SK-N-SH (cell line): ENCODE measurements around the gene RNF126. TPM values are rescaled to one million over a fixed set of nuclear protein-coding genes. Genes with fewer than 3 reads are reported as not detected.

Experiments used
- CTCF ChIA-PET: fragments of 300-600, 350-600 bp; formaldehyde crosslinking; extraction: SDS; loops from one replicate; lab custom pipeline; 2021; lab: Yijun Ruan, JAX
- POLR2A ChIA-PET: fragments of 350-600 bp; sonication (Branson Sonifier 250); formaldehyde crosslinking; extraction: SDS; loops from one replicate; lab custom pipeline; 2020; ENCODE audit warnings: antibody characterized with exemption, inconsistent platforms; lab: Yijun Ruan, JAX
- DNase-seq: peaks from one replicate; pipeline ENCODE4 v3.0.0; 2012
- H2AFZ ChIP-seq: fragments of 200-600 bp; sonication (generic); 2 replicates; pipeline ENCODE4 v1.8.1; 2016; ENCODE audit warnings: antibody characterized with exemption, mild to moderate bottlenecking, low read depth
- H3F3A ChIP-seq: fragments of 200-600 bp; sonication (generic); replicated peaks from 2 replicates; pipeline ENCODE3; 2016; ENCODE audit warnings: antibody characterized with exemption, mild to moderate bottlenecking; ENCODE audit not compliant: insufficient read depth
- H3K27ac ChIP-seq, 2 experiments: fragments of 200-500 bp in 1 of 2; fragments of 200-600 bp in 1 of 2; sonication (Bioruptor generic) in 1 of 2; sonication (generic), shearing (Covaris generic) in 1 of 2; 2 replicates each; pipeline versions ENCODE4 v1.5.1 to v1.6.1; 2014 to 2016; ENCODE audit warnings: low read depth in 2 of 2, inconsistent platforms in 1 of 2, low read length in 1 of 2, mild to moderate bottlenecking in 1 of 2, mixed read lengths in 1 of 2
- H3K27me3 ChIP-seq: fragments of 200-600 bp; sonication (generic), shearing (Covaris generic); 2 replicates; pipeline ENCODE4 v1.6.1; 2016; ENCODE audit warnings: mixed run types; ENCODE audit not compliant: insufficient read depth
- H3K36me3 ChIP-seq, 2 experiments: fragments of 200-500 bp in 1 of 2; fragments of 200-600 bp in 1 of 2; sonication (Bioruptor generic) in 1 of 2; sonication (generic) in 1 of 2; replicated peaks in 1 of 2; 2 replicates each; pipeline versions ENCODE3 to v1.5.1; 2014 to 2016; ENCODE audit warnings: low read length in 1 of 2, mild to moderate bottlenecking in 1 of 2; ENCODE audit not compliant: insufficient read depth in 2 of 2, control insufficient read depth in 1 of 2
- H3K4me1 ChIP-seq, 2 experiments: fragments of 200-500 bp in 1 of 2; fragments of 200-600 bp in 1 of 2; sonication (Bioruptor generic) in 1 of 2; sonication (generic), shearing (Covaris generic) in 1 of 2; 2 replicates each; pipeline versions ENCODE4 v1.5.1 to v1.6.1; 2014 to 2016; ENCODE audit warnings: low read depth in 1 of 2, low read length in 1 of 2, mixed run types in 1 of 2; ENCODE audit not compliant: insufficient read depth in 2 of 2, control insufficient read depth in 1 of 2
- H3K4me2 ChIP-seq: fragments of 200-600 bp; sonication (generic), shearing (Covaris generic); 2 replicates; pipeline ENCODE4 v1.6.1; 2017; ENCODE audit warnings: mixed run types
- H3K4me3 ChIP-seq, 2 experiments: fragments of 200-500 bp in 1 of 2; fragments of 200-600 bp in 1 of 2; sonication (Bioruptor generic) in 1 of 2; sonication (generic), shearing (Covaris generic) in 1 of 2; 2 replicates each; pipeline versions ENCODE4 v1.5.1 to v1.8.1; 2014 to 2016; ENCODE audit warnings: low read depth in 2 of 2, inconsistent platforms in 1 of 2, low read length in 1 of 2, mild to moderate bottlenecking in 1 of 2, mixed read lengths in 1 of 2, moderate library complexity in 1 of 2
- H3K79me2 ChIP-seq: fragments of 200-600 bp; sonication (generic); 2 replicates; pipeline ENCODE4 v1.8.1; 2017; ENCODE audit warnings: mild to moderate bottlenecking; ENCODE audit not compliant: insufficient read depth
- H3K9ac ChIP-seq: fragments of 200-600 bp; sonication (generic); 2 replicates; pipeline ENCODE4 v1.6.1; 2017; ENCODE audit warnings: mixed run types
- H3K9me2 ChIP-seq: fragments of 200-600 bp; sonication (generic); 2 replicates; pipeline ENCODE4 v1.6.1; 2017; ENCODE audit warnings: mixed run types
- H3K9me3 ChIP-seq: fragments of 200-600 bp; sonication (generic); 2 replicates; pipeline ENCODE4 v1.6.1; 2017; ENCODE audit warnings: mixed run types, mild to moderate bottlenecking, moderate library complexity
- H4K20me1 ChIP-seq: fragments of 200-600 bp; sonication (generic); 2 replicates; pipeline ENCODE4 v1.6.1; 2017; ENCODE audit warnings: mild to moderate bottlenecking, mixed run types; ENCODE audit not compliant: insufficient read depth
- CTCF ChIP-seq: fragments of 200-600 bp; sonication (generic); IDR thresholded peaks from 2 replicates; pipeline ENCODE4 v1.6.1; 2017; ENCODE audit warnings: antibody characterized with exemption, mild to moderate bottlenecking, moderate library complexity
- ELF1 ChIP-seq: IDR thresholded peaks from 2 replicates; pipeline ENCODE4 v1.4.0; 2012
- EZH2phosphoT487 ChIP-seq: fragments of 200-600 bp; sonication (generic); IDR thresholded peaks from 2 replicates; pipeline ENCODE4 v1.6.1; 2017; ENCODE audit warnings: low read depth, mixed run types, mild to moderate bottlenecking, antibody characterized with exemption, moderate library complexity, borderline replicate concordance
- FOXJ3 ChIP-seq: sonication (generic); formaldehyde crosslinking; IDR thresholded peaks from 2 replicates; pipeline ENCODE4 v1.5.1; 2020; ENCODE audit warnings: mild to moderate bottlenecking, missing genetic modification reagents
- IRF3 ChIP-seq: fragments of 150-350 bp; IDR thresholded peaks from 2 replicates; pipeline ENCODE4 v1.6.1; 2016; ENCODE audit warnings: mild to moderate bottlenecking, low read depth, low read length
- MEF2A ChIP-seq: IDR thresholded peaks from 2 replicates; pipeline ENCODE4 v1.4.0; 2012; ENCODE audit warnings: low read depth, borderline replicate concordance
- NRF1 ChIP-seq: IDR thresholded peaks from 2 replicates; pipeline ENCODE4 v1.6.1; 2012; ENCODE audit warnings: low read depth, mild to moderate bottlenecking, low read length
- PBX3 ChIP-seq: IDR thresholded peaks from 2 replicates; pipeline ENCODE4; 2012
- RAD21 ChIP-seq: IDR thresholded peaks from 2 replicates; pipeline ENCODE4 v1.6.1; 2012; ENCODE audit warnings: mild to moderate bottlenecking, low read length
- REST ChIP-seq: IDR thresholded peaks from 2 replicates; pipeline ENCODE4 v1.6.1; 2012; ENCODE audit warnings: mild to moderate bottlenecking, low read depth, low read length, moderate library complexity
- RFX5 ChIP-seq: IDR thresholded peaks from 2 replicates; pipeline ENCODE4 v1.6.1; 2012; ENCODE audit warnings: mild to moderate bottlenecking, improper control_type of control experiment, low read length
- SIN3A ChIP-seq: IDR thresholded peaks from 2 replicates; pipeline ENCODE4 v1.6.1; 2012; ENCODE audit warnings: low read depth, mild to moderate bottlenecking, low read length, moderate library complexity, borderline replicate concordance
- TEAD4 ChIP-seq: IDR thresholded peaks from 2 replicates; pipeline ENCODE4 v1.4.0; 2012; ENCODE audit warnings: mild to moderate bottlenecking, borderline replicate concordance; ENCODE audit not compliant: insufficient read depth
- USF2 ChIP-seq: fragments of 150-350 bp; IDR thresholded peaks from 2 replicates; pipeline ENCODE4 v1.6.1; 2017; ENCODE audit warnings: antibody characterized with exemption, low read length, low read depth, borderline replicate concordance
- YY1 ChIP-seq: IDR thresholded peaks from 2 replicates; pipeline ENCODE4 v1.4.0; 2012; ENCODE audit warnings: low read depth, mild to moderate bottlenecking
- ZBTB33 ChIP-seq: IDR thresholded peaks from 2 replicates; pipeline ENCODE4 v1.4.0; 2012; ENCODE audit warnings: low read depth, borderline replicate concordance
- WGBS: methylation state at CpG from one replicate; pipeline ENCODE4 v1.1.6; 2017; ENCODE audit warnings: low lambda C conversion rate; 5-methylcytosine and 5-hydroxymethylcytosine counted together
- polyA plus RNA-seq, 3 experiments: library from polyadenylated mRNA; depleted of rRNA; stranded (reverse); fragments of >200 nt; gene quantifications; 2 replicates each; pipeline ENCODE4 v1.2.3, GENCODE V29; 2012

RNF126 gene
- polyA plus RNA-seq, 1 of the 3 experiments (the other 2 are of a cell fraction), result 12.9 TPM

- H3K27me3 ChIP-seq, result no peaks in the 10 kb centered on the region
- peak overlapping the region; percentile 92; the same call in 1 of the 2 replicates for H3K9ac ChIP-seq
- H3K4me1 ChIP-seq, result peaks cover 8 to 29% of the 10 kb centered on the region in 2 experiments; a peak in 3 of 4 replicates
- H3F3A ChIP-seq, result peaks cover 10% of the 10 kb centered on the region
- POLR2A ChIA-PET, result interaction anchor here (0.6 to 1.3 kb wide), 2 partner anchors 32 to 990 kb away, joined by 3 read pairs; no protein-coding TSS in a partner anchor
- H3K79me2 ChIP-seq, result peaks cover 26% of the 10 kb centered on the region
- H3K36me3 ChIP-seq, result peaks cover 0 to 3% of the 10 kb centered on the region in 2 experiments
- H3K9me2 ChIP-seq, result no peaks in the 10 kb centered on the region
- no peaks in the 10 kb centered on the region for H3K9me3 ChIP-seq
- WGBS, result 13% methylated on average over 18 of the region's 31 CpGs
- peak overlapping the region; percentile 9 to 54; a peak in 3 of 4 replicates for H3K4me3 ChIP-seq
- DNase-seq, result no peak
- H4K20me1 ChIP-seq, result no peaks in the 10 kb centered on the region
- CTCF ChIA-PET, result interaction anchor here (1.0 to 6.0 kb wide), 13 partner anchors 9 to 182 kb away, joined by 3 to 33 read pairs (median 4); partner anchors contain the start of gene RNF126
- H2AFZ ChIP-seq, result no peak overlapping the region
- peak overlapping the region; percentile 89; the same call in 1 of the 2 replicates for H3K4me2 ChIP-seq
- no peak overlapping the region for H3K27ac ChIP-seq
- TF ChIP-seq RAD21 (no peak), MEF2A (no peak), EZH2phosphoT487 (no peak), PBX3 (no peak), FOXJ3 (CRISPR knock-in tag) (no peak), TEAD4 (no peak), NRF1 (no peak), REST (no peak), ZBTB33 (no peak), CTCF (no peak), RFX5 (no peak), SIN3A (no peak), YY1 (no peak), ELF1 (no peak), IRF3 (no peak), USF2 (no peak)
Measured at GRCh38 chr19:676007-676338, 13.0 kb upstream of the RNF126 start.
